Renal cortical epithelial cell (primary cell): ENCODE data around the gene ANKRD11. TPM values are rescaled to one million over a fixed set of nuclear protein-coding genes. Genes with fewer than 3 reads are reported as not detected.
"Not testable (repeated sequence)": the region's sequence is repeated elsewhere in the genome, so short reads cannot be mapped to it uniquely, and the experiment has no call there.

Experiments used
- DNase-seq: peaks from one replicate; pipeline ENCODE4 v3.0.0-alpha.2; 2011; ENCODE audit warnings: low read depth
- total RNA-seq: library from RNA; depleted of rRNA; stranded (reverse); fragments of >200 nt; gene quantifications from 2 replicates; pipeline ENCODE4 v1.2.3, GENCODE V29; 2014

Gene ANKRD11
- total RNA-seq, 1 donor from 2014 or later, result 96.9 TPM

DNA sequence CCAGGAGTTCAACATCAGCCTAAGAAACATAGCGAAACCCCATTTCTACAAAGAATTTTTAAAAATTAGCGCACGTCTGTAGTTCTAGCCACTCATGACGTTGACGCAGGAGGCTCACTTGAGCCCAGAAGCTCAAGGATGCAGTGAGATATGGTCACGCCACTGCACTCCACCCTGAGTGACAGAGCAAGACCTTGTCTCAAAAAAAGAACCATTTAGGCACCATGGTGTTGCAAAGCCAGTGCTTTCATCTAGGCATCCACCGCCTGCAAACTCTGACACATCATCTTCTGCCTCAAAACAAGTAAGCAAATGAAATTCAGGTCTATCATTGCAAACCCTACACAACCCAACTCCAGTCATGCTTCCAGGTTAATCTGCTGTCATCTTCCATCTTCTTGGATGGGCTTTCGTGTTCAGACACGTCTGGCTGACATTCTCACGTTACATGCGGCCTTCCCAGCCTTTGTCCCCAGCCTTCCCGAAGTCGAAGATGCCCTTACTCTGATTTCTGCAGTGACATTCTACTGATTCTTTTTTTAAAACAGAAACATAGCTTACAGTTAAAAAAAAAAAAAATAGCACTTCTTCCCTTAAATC lies 8.9 kb downstream of the ANKRD11 start:
- no peak for DNase-seq

- peak; percentile 69 for DNase-seq
Measured at GRCh38 chr16:89478576-89479221, 11.7 kb downstream of the ANKRD11 start.

DNA sequence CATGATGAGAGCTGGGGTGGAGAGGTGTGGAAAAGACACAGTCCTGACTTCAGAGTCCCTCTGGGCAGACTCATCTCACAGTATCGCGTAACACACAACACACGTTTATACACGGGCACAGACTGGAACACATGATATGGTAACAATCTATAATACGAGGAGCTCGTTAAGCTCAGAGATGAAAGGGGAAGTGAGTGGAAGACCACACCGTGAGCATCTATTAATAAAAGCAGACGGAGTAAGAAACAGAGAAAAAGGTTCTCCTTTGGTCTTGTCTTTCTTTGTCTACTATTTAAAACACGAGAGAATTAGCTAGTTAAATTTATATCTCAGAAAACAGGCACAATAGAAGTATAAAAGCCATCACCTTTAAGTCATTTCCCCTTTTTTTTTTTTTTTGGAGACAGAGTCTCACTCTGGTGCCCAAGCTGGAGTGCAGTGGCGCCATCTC lies 13.5 kb downstream of the ANKRD11 start:
- DNase-seq, result no peak

GRCh38 chr16:89476379-89476778 lies 14.0 kb downstream of the ANKRD11 start:
- peak; percentile 33 for DNase-seq

DNA sequence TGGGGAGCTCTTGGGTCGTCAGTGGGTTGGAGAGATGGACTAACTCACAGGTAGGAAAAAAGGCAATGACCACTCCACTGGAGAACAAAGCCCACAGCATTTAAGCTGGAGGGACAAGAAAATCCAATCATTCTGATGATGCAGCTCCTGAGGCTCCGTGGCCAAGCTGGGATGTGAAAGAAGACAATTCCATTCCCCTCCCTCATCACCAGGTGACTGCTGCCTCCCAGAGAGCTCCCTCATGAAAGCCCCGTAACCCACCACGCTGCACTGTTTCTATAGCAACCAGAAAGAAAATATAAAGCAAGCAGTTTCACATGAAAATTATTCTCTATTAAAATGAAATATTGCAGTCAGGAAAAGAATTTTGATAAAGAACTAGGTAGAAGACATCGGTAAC lies 15.2 kb downstream of the ANKRD11 start:
- DNase-seq, result no peak

DNA sequence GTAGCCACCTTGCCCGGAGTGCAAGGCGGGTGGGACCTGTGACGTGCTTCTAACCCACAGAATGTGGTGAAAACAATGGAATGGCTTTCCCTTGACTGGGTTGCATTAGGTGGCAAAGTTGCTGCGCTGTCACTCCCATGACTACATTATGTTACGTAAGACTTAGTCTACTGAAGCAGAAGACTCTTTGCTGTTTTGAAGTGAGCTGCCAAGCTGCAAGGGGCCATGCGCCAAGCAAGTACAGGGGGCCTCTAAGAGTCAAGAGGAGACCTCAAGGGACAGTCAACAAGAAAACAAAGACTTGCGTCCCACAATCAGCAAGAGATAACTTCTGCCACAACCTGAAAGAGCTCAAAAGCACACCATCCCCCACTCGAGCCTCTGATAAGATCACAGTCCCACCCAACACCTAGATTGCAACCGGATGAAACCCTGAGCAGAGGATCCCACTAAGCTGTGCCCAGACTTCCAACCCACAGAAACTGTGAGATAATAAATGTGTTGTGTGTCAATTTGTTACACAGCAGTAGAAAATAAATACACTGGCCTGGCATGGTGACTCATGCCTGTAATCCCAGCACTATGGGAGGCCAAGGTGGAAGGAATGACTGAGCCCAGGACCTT lies 16.5 kb downstream of the ANKRD11 start:
- DNase-seq, result peak; percentile 84

DNA sequence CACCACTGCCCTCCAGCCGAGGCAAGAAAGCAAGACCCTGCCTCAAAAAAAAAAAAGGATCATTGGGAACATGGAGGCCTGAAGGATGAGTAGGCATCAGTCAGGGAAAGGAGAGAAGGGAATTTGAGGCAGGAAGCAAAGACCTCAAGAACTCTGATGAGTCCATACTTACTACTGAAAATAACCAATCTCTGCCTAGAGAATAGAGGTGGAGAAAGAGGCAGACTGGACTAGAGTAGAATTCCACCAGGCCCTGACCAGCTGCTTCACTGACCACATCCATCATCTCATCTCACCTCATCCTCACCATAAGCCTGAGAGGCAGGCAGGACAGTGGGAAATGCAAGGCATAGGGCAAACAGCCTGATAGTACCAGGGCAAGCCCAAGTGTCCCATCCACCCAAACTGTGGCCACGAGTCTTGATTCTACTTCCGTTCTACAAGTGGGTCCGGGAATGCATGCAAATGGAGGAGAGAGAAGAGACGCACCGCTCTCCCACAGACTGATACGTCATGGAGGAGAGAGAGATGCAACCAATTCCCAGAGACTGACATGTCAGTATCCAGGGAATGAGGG lies 17.1 kb downstream of the ANKRD11 start:
- no peak for DNase-seq

DNA sequence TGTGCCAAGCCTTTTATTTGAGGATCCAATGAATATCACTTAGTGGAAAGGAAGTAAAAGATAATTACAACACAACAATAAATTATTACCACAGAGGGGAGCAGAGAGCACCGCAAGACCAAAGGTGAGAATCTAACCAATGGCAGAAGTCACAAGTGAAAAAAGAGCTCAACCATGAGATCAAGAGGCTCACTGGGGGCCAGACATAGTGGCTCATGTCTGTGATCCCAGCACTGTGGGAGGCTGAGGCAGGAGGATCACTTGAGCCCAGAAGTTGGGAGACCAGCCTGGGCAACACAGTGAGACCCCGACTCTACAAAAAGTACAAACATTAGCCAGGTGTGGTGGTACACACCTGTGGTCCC lies 17.7 kb downstream of the ANKRD11 start:
- DNase-seq, result peak; percentile 42

DNA sequence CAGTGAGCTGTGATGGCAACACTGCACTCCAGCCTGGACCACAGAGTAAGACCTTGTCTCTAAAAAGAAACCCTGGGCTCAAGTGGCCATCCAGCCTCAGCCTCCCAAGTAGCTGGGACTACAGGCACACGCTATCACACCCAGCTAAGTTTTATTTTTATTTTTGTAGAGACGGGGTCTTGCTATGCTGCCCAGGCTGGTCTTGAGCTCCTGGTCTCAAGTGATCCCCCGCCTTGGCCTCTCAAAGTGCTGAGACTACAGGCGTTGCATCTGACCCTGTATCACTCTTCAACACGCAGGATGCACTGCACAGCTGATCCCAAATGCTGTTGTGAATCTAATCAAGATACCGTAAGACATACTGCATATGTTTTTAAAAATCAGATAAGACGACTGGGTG lies 23.0 kb downstream of the ANKRD11 start:
- DNase-seq, result no peak

GRCh38 chr16:89466920-89467319 lies 23.4 kb downstream of the ANKRD11 start:
- no peak for DNase-seq

GRCh38 chr16:89463312-89463711 lies 27.0 kb downstream of the ANKRD11 start:
- not testable (repeated sequence) for DNase-seq

- DNase-seq, result not testable (repeated sequence)
Measured at GRCh38 chr16:89462639-89463038, 27.7 kb downstream of the ANKRD11 start.

GRCh38 chr16:89461890-89462289 lies 28.5 kb downstream of the ANKRD11 start:
- not testable (repeated sequence) for DNase-seq

DNA sequence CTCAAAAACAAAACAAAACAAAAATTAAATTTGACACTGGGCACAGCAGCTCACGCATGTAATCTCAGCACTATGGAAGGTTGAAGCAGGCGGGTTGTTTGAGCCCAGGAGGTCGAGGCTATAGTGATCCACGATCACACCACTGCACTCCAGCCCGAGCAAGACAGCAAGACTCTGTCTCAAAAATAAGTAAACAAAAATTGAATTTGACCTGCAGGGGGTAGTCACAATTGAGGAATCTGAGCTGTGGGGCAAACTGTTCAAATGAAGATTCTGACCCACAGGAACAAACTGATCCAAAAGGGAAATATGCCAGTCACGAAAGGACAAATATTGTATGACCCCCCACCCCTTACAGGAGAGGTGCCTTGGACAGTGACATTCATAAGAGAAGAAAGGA lies 29.8 kb downstream of the ANKRD11 start:
- DNase-seq, result no peak

DNA sequence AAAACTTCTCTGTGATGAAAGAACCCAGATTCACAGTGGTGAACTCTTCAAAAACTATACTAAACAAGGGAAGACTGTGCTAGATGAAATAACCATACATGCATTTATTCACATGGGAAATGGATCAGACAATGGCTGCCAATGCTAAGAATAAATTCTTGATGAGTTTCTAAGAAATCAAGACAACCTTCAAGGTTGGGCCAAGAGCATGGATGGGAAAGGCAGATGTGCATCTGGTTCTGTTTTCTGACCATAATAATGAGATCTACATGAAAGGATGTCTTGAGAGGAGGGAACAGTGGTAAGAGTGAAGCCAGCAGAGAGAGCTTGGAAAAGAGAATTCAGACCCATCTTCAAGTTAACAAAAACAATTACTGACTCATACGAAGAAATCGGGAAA lies 31.4 kb downstream of the ANKRD11 start:
- no peak for DNase-seq

- no peak for DNase-seq
Measured at GRCh38 chr16:89458551-89458950, 31.8 kb downstream of the ANKRD11 start.

DNA sequence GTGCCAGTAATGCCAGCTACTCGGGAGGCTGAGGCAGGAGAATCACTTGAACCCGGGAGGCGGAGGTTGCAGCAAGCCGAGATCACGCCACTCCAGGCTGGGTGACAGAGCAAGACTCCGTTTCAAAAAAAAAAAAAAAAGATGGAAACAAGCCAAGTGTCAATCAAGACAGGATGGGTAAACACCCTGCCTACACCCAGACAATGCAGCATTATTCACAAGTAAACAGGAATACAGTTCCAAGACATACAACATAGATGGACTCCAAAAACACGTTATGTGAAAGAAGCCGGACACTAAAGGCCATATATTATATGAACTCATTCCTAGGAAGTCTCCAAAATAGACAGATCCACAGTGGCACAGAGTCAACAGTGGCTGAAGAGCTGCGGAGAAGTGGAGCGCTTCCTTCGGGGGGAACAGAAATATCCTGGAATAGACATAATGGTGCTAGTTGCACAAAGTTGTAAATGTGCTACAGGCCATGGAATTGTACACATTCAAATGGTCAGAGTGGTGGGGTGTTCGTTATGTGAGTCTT lies 33.9 kb downstream of the ANKRD11 start:
- no peak for DNase-seq

DNA sequence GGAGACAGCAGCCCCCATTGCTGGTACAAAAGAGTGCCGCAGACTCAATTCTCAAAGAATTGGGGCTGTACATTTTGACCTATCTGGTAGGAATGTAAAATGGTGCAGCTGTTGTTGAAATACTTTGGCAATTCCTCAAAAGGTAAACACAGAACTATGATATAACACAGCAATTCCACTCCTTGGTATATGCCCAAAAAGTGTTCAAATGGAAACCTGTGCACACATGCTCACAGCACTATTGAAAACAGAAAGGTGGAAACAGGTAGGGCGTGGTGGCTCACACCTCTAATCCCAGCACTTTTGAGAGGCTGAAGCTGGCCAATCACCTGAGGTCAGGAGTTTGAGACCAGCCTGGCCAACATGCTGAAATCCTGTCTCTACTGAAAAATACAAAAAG lies 34.7 kb downstream of the ANKRD11 start:
- DNase-seq, result no peak

DNA sequence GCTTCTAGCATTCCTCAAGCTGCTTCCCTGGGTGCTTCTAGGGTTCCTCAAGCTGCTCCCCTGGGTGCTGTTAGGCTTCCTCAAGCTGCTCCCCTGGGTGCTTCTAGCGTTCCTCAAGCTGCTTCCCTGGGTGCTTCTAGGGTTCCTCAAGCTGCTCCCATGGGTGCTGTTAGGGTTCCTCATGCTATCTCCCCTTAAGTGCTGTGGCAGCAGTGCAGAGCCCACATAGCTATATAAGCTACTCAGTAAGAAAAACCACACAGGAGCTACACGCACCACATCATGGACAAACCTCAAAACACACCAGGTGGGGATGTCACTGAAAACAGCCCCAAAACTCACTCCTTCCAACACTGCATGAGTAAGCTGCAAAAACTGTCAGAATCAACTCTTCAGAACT lies 35.2 kb downstream of the ANKRD11 start:
- no peak for DNase-seq

DNA sequence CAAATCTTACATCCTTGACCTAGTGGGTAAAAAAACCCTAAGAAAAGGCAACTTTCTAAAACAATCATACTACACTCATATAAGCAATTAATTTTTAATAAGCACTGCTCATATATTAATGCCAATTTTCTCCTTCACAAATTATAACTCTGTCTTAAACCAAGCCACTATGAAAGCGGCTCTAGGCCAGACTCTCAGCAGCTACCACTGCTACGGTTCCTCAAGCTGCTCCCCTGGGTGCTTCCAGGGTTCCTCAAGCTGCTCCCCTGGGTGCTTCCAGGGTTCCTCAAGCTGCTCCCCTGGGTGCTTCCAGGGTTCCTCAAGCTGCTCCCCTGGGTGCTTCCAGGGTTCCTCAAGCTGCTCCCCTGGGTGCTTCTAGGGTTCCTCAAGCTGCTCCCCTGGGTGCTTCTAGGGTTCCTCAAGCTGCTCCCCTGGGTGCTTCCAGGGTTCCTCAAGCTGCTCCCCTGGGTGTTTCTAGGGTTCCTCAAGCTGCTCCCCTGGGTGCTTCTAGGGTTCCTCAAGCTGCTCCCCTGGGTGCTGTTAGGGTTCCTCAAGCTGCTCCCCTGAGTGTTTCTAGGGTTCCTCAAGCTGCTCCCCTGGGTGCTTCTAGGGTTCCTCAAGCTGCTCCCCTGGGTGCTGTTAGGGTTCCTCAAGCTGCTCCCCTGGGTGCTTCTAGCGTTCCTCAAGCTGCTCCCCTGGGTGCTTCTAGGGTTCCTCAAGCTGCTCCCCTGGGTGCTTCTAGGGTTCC lies 35.8 kb downstream of the ANKRD11 start:
- DNase-seq, result not testable (repeated sequence)

DNA sequence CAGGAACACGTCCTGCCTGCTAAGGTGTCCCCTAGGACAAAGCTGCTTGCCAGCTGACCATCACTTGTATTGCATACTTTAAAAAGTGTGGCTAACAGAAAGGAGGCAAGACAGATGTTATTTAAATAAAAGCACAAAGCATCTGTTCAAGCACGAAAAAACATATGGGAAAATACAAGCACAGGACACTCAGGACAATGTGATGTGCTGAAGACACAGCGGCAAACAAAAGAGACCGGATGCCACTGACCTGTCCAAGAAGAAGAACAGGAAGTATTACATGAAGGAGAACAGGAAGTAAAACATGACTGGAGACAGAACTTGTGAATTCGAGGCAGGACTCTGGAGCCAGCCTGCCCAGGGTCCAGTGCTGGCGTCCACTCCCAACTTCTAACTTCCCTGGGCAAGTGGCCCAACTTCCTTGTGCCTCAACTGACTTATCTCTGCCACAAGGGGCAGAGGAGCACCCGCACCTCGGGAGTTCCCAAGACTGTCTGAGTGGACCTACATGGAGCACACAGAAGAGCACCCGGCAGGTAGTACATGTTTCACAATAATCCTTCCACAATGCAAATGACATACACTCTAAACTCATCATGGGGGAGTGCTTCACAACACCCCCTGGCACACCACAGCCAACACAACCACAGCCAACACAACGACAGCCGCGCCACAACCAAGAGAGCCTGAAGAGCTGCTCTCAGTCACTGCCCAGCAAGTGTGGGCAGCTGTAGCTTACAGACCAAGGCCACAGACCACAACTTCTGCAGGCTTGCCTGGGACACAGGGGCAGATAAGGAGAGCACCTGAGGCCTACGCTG lies 36.6 kb downstream of the ANKRD11 start:
- DNase-seq, result no peak
